HK-2 (cell line): ENCODE measurements around the gene PPP1R1C.
"Not testable (repeated sequence)": the region's sequence is repeated elsewhere in the genome, so short reads cannot be mapped to it uniquely, and the experiment has no call there.

Source experiments
- DNase-seq: peaks from one replicate; pipeline ENCODE4 v3.0.0-alpha.2; 2018; ENCODE audit not compliant: unreplicated experiment

PPP1R1C gene

GRCh38 chr2:182015334-182016109 lies 29.9 kb downstream of the PPP1R1C start:
- peak; percentile 11 for DNase-seq

- DNase-seq: no peak
Measured at GRCh38 chr2:182018218-182018617, 32.6 kb downstream of the PPP1R1C start.

DNA sequence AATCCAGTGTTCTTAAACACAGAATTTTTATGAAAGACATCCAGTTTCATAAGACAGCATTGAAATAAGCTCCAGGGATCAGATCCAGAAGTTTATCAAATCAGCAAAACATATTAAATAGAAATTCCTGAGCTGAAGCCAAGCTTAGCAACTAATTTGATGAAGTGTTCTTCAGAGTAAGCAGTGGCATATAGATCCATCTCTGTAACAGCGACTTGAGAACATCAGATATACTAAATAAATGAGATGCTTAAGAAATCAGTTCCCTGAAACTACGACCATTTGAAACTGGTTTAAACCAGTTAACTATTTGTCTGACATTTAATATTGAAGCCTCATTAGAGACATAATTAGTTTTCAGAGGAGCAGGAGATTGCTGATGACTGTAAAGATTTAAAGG lies 34.1 kb downstream of the PPP1R1C start:
- no peak for DNase-seq

DNA sequence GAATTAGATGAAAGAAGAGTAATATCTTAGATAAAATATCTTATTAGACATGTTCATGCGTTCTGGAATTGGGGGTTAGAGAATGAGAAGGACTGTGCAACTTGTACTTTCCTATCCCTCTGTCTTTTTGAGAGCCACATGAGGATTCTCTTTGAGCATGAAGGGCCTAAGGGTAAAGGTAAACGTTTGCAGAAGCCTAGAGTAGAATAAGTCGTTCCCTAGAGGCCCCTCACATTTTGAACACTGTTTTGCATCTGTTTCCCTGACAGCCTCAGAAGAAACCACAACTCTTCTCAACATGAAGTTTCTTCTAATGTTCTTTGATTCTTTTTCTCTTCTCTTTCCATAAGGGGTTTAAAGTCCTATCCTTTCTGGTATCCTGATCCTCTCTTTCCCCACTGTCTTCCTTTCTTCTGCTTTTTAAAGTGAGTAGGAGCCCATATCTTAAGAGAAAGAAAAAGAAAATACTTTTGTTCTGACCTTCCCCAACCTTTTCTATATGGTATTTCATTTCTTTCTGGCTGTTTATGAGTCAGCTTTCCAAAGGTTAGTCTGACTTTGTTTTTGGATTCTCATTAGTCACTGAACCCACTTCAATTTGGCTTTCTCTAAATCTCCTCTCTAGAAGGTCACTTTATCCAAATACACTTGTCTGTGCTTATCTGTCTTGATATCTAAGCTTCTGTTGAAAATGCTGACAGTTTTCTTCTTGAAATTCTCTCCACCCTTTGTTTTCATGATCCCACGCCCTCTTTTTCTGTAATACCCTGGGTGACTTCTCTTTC lies 34.8 kb downstream of the PPP1R1C start:
- no peak for DNase-seq

DNA sequence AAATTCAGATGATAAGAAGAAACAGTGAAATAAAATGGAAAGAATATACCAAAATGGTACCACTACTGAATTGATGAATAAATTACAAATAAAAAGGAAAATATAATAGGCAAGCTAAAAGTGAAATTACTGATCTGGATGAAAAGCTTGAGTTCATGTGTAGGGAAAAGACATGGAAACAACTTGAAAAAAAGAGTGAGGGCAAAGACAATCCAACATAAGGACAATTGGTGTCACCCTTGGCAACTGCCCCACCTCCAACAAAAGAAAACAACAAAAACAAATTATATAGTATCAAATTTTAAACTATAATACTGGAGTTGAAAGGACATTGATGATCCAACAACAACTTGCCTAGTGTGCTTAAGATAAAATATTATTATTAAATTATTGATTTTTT lies 37.6 kb downstream of the PPP1R1C start:
- no peak for DNase-seq

DNA sequence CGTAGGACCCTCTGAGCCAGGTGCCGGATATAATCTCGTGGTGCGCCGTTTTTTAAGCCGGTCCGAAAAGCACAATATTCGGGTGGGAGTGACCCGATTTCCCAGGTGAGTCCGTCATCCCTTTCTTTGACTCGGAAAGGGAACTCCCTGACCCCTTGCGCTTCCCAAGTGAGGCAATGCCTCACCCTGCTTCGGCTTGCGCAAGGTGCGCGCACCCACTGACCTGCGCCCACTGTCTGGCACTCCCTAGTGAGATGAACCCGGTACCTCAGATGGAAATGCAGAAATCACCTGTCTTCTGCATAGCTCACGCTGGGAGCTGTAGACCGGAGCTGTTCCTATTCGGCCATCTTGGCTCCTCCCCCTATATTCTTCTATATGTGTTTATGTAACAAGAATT lies 45.2 kb downstream of the PPP1R1C start:
- DNase-seq: not testable (repeated sequence)

- DNase-seq: no peak
Measured at GRCh38 chr2:182031956-182032355, 46.3 kb downstream of the PPP1R1C start.

GRCh38 chr2:182033449-182033848 lies 47.8 kb downstream of the PPP1R1C start:
- no peak for DNase-seq

DNA sequence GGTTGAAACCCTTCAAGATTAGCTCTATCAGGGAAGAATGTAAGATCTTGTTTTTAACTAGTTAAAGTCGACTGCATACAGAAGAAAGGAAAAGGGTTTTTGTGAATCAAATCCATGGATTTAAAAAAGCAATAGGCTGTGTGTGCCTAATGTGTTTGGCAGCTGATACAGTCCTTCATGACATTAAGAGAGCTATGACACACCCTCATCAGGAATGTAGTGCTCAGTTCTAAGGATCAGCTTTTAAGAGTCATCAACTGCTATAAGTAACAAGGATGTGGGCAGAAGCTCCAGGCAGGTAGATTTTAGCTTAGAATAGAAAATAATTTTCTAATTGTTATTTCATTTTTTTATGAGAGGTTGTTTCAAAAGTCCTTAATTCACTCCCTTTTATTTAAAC lies 52.9 kb downstream of the PPP1R1C start:
- no peak for DNase-seq

- no peak for DNase-seq
Measured at GRCh38 chr2:182043021-182043420, 57.4 kb downstream of the PPP1R1C start.

GRCh38 chr2:182043861-182044260 lies 58.2 kb downstream of the PPP1R1C start:
- DNase-seq: no peak

DNA sequence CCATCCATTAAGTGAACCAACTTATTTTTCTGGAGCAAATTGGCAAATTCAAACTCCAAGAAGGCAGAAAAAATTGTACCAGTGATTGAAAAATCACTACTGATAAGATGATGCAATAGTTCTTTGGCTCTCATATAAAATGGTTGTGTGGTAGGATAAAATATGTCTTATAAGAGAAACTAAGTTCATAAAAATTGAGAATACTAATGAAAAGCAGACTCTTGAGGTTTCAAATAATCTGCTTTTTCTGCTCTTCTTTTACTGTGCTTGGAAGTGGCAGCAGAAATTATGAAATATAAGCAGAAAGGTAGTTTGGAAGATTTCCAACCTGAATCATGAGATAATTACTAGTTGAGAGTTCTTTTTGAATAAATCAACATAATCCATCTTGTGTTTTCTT lies 61.9 kb downstream of the PPP1R1C start:
- DNase-seq: no peak

DNA sequence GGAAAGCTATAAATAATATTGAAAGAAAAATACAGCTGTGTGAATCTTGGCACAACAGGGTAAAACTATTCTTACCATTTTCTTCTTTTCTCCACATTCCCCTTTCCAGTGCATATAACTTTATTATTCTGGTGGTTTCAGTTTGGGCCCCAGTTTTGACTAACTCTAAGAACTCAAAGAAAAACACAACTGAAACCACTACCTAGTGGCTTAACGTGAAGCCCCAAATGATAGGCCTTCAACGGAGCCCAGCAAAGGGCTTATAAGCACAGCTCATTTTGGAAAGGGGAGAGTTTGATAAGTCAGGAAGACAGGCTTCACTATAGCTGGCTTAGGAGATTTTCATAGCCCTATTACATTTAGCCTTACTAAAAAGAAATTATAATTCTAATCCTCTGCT lies 62.4 kb downstream of the PPP1R1C start:
- DNase-seq: no peak

- DNase-seq: no peak
Measured at GRCh38 chr2:182048621-182049020, 63.0 kb downstream of the PPP1R1C start.

DNA sequence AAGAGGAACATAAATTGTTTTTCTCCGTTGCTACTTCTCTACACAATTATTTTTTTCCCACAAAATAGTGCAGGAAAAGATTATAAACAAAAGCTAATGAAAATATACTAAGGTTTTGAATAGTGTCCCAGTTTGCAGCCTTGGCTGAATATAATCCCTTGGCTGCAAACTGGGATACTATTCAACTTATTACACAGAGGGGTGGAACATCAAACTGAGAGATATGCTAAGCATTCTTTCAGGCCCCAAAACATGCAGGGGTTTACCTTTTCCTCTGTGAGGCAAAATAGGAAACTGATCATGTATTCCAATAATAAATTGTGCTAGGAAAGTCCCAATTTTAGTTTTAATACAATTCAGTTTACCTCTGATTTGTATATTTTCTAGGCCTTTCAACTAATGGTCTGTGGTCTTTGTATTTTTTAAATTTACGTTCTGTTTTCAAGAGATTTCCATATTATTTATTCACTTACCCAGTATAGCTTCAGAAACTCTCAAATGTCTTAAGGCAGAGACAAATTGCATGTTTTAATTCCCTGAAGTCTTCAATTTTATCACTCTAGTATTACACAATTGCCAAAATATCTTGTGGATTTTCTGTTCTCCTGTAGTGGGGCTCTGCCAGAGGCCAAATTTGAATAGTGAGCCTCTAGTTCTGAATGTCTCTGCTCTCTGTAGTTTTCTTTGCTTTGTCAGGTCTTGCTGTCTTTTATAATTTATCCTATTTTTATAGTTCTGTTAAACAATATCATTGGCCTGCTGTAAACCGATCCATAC lies 63.9 kb downstream of the PPP1R1C start:
- no peak for DNase-seq

- DNase-seq: no peak
Measured at GRCh38 chr2:182050333-182051135, 64.9 kb downstream of the PPP1R1C start.

- no peak for DNase-seq
Measured at GRCh38 chr2:182055993-182056392, 70.3 kb downstream of the PPP1R1C start.

GRCh38 chr2:182057002-182057401 lies 71.3 kb downstream of the PPP1R1C start:
- DNase-seq: no peak

- DNase-seq: no peak
Measured at GRCh38 chr2:182058056-182058455, 72.4 kb downstream of the PPP1R1C start.

- no peak for DNase-seq
Measured at GRCh38 chr2:182061739-182062138, 76.1 kb downstream of the PPP1R1C start.

DNA sequence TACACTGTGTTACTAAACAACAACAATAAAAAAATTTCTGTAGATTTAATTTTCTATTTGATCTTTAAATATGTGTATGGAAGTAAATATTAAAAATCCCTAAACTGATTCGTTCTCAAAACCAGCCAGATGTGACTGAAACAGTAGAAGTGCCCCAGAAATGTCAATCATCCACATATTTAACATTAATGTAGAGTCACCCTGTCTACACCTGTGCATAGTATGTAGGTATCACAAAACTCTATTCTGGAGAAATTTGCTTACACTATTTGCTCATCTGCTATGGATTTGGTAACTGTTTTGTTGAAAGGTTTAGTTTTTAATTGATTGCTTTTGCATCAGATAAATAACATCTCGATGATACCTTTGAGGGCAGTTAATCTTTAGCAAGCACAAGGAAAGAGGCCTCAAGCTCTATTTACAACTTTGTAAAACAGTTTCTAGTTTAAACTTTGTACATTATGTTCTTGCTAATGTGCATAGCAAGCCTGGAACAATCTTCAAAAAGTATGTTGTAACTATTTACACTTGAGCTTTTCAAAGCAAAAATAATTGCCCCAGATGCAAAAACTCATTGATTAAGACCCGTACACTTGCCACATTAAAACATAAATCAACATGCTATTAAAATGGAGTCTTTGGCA lies 76.8 kb downstream of the PPP1R1C start:
- no peak for DNase-seq
